ENCODE data around the gene TMEM18. TPM values are rescaled to one million over a fixed set of nuclear protein-coding genes. Genes with fewer than 3 reads are reported as not detected.

Gene TMEM18
- total and polyA plus RNA-seq, 8 donors: 11.9 to 20.3 (median 15.1) TPM

- Histone ChIP-seq H3K27ac (no peak overlapping the region), H3K9me3 (no peaks in the 10 kb centered on the region), H3K36me3 (no peaks in the 10 kb centered on the region), H3K4me1 (peaks cover 0 to 6% (median 0%) of the 10 kb centered on the region in 3 donors), H3K27me3 (no peaks in the 10 kb centered on the region), H3K4me3 (no peak overlapping the region)
- DNase-seq (no peak), ATAC-seq (no peak), FAIRE-seq (no peak)
- intact Hi-C loops (cut with DNase I): no loop called here
- 74 to 77% methylated on average over 11 of the region's 11 CpGs for WGBS, 2 donors
- TF ChIP-seq, protein P1, sequence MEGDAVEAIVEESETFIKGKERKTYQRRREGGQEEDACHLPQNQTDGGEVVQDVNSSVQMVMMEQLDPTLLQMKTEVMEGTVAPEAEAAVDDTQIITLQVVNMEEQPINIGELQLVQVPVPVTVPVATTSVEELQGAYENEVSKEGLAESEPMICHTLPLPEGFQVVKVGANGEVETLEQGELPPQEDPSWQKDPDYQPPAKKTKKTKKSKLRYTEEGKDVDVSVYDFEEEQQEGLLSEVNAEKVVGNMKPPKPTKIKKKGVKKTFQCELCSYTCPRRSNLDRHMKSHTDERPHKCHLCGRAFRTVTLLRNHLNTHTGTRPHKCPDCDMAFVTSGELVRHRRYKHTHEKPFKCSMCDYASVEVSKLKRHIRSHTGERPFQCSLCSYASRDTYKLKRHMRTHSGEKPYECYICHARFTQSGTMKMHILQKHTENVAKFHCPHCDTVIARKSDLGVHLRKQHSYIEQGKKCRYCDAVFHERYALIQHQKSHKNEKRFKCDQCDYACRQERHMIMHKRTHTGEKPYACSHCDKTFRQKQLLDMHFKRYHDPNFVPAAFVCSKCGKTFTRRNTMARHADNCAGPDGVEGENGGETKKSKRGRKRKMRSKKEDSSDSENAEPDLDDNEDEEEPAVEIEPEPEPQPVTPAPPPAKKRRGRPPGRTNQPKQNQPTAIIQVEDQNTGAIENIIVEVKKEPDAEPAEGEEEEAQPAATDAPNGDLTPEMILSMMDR (IDR thresholded peaks at IDR 0.05): no peak
Measured at GRCh38 chr2:634041-634440, 43.2 kb downstream of the TMEM18 start.

DNA sequence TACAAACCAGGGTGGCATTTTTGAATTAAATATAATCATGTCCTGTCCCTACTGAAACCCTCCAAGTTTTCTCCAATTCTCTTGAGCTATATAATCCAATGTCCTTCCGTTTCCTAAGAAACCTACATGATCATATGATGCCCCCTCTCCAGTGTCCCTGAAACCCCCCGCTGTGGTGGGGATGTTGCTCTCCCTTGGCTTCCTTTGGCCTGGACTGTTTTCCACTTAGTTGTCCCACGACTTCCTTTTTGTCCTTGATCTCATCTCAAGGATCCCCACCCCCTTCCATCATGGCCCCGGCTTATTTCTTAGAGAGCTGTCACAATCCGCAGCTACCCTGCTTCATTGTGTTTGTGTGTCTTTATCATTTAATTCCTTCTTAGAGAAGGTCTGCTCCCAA lies 43.8 kb downstream of the TMEM18 start:
- Histone ChIP-seq H3K9me3 (no peaks in the 10 kb centered on the region), H3K27ac (no peak overlapping the region), H3K27me3 (no peaks in the 10 kb centered on the region), H3K4me3 (no peak overlapping the region), H3K36me3 (no peaks in the 10 kb centered on the region), H3K4me1 (peaks cover 0 to 6% (median 0%) of the 10 kb centered on the region in 3 donors)
- TF ChIP-seq, protein P1 (IDR thresholded peaks at IDR 0.05): no peak
- DNase-seq: no peak
- no peak for FAIRE-seq
- 71 to 74% methylated on average over 5 of the region's 5 CpGs for WGBS, 2 donors
- no peak for ATAC-seq
- intact Hi-C loops (cut with DNase I): no loop called here

- Histone ChIP-seq H3K4me3 (no peak overlapping the region), H3K4me1 (peaks cover 0 to 6% (median 0%) of the 10 kb centered on the region in 3 donors), H3K27ac (no peak overlapping the region), H3K36me3 (no peaks in the 10 kb centered on the region), H3K9me3 (no peaks in the 10 kb centered on the region), H3K27me3 (no peaks in the 10 kb centered on the region)
- ATAC-seq (no peak), DNase-seq (no peak), FAIRE-seq (no peak)
- TF ChIP-seq, protein P1 (IDR thresholded peaks at IDR 0.05): no peak
- intact Hi-C loops (cut with DNase I): no loop called here
Measured at GRCh38 chr2:632471-632870, 44.7 kb downstream of the TMEM18 start.

- ATAC-seq (no peak), FAIRE-seq (no peak), DNase-seq (no peak)
- H3K27ac ChIP-seq: no peak overlapping the region
- H3K4me1 ChIP-seq: peaks cover 0 to 5% (median 0%) of the 10 kb centered on the region in 3 donors
- TF ChIP-seq, protein P1 (IDR thresholded peaks at IDR 0.05): no peak
- no peak overlapping the region for H3K4me3 ChIP-seq
- H3K36me3 ChIP-seq: no peaks in the 10 kb centered on the region
- intact Hi-C loops (cut with DNase I): no loop called here
- WGBS, 2 donors: 57 to 85% methylated on average over 1 of the region's 1 CpG
- H3K27me3 ChIP-seq: no peaks in the 10 kb centered on the region
- H3K9me3 ChIP-seq: no peaks in the 10 kb centered on the region
Measured at GRCh38 chr2:631741-632140, 45.5 kb downstream of the TMEM18 start.

- TF ChIP-seq, protein P1 (IDR thresholded peaks at IDR 0.05): no peak
- Histone ChIP-seq H3K4me3 (no peak overlapping the region), H3K9me3 (no peaks in the 10 kb centered on the region), H3K27ac (no peak overlapping the region), H3K27me3 (no peaks in the 10 kb centered on the region), H3K4me1 (no peaks in the 10 kb centered on the region), H3K36me3 (no peaks in the 10 kb centered on the region)
- WGBS, 2 donors: 0 to 37% methylated on average over 1 of the region's 1 CpG
- FAIRE-seq (peak; percentile 85), ATAC-seq (no peak), DNase-seq (no peak)
- intact Hi-C loops (cut with DNase I): no loop called here
Measured at GRCh38 chr2:630451-631320, 46.5 kb downstream of the TMEM18 start.
